Cardiac ventricle fibroblast (primary cell): ENCODE measurements around the gene CHORDC1. TPM values are rescaled to one million over a fixed set of nuclear protein-coding genes. Genes with fewer than 3 reads are reported as not detected.

Source experiments
- total RNA-seq: library from RNA; depleted of rRNA; stranded (reverse); fragments of >200 nt; gene quantifications from 2 replicates; pipeline ENCODE4 v1.2.3, GENCODE V29; 2015

CHORDC1 gene
- total RNA-seq: 30.6 and 33.9 TPM in 2 replicates

DNA sequence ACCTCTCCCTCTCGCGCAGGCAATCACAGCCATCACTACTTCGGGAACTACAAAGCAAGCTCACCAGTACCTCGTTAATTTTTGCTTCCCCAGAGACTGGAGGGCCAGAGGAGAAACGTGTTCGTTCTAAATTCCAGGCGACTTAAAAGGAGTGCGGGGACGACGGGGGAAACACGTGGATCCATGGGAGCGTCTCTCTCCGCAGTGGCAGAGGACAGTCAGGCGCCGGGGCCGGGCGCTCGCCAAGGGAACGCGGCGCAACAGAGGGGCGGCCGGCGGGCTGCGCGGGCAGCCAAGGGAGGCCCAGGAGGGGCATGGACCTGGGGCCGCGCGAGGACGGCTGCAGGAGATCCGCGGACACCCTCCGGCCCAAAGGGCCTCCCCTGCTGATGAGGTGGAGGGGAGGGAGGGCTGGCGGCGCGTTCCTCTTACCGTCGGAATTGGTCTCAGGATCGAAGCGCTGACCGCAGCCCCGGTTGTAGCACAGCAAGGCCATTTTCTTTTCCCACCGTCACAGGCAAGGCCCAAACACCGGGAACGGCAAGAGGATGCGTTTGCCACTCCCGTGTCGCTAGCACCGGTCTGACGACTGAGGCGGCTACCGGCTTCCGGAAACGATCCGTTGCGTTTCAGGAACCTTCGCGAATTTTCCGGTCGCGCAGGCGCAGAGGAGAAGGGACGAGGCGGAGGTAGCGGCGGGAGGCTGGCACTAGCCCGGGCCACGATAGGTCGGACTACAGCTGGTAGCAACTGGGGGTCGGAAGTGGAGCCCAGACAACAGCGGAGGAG, at the start of gene CHORDC1:
Gene CHORDC1, minus strand, starts transcription at position 591 of the 789 bp plus-strand sequence. Its CDS starts 95 bp downstream, at position 496.

Other genes with a start within 250 kb of the CHORDC1 start
- not detected in 2 replicates for gene TRIM49C, start 191.9 kb downstream of the CHORDC1 start, total RNA-seq
- gene UBTFL1, start 137.1 kb downstream of the CHORDC1 start, total RNA-seq: not detected in 2 replicates
- 1.8 and 1.9 TPM in 2 replicates for gene NAALAD2, start 88.4 kb downstream of the CHORDC1 start, total RNA-seq